HG02642 (cell line): ENCODE measurements around the gene PYGM.

Experiments
- ATAC-seq: cut with Tn5 transposase; IDR thresholded peaks from one replicate; pipeline ENCODE4 v1.9.1; 2021; ENCODE audit warnings: mild to moderate bottlenecking; ENCODE audit not compliant: unreplicated experiment, poor library complexity

Gene PYGM

GRCh38 chr11:64720640-64721358 is 39.0 kb downstream of the PYGM start:
- no peak for ATAC-seq

DNA sequence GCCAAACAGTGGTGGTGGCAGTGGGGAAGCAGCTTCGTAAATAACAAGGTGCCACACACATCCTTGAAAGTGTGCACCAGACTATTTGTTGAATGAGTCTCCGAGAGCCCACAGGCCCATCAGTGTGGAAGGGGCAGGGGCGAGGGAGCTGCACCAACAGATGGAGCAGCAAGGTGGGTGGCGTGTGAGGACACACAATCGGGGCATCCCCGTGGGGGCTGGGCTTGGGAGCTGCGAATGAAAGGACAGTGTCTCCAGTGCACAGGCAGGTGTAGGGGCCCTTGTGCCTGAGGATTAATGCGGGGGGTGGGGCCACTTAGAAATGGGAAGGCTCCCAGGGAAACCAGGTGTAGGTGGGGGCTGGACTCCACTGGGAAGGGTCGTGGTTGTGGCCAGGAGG is 39.6 kb downstream of the PYGM start:
- no peak for ATAC-seq

DNA sequence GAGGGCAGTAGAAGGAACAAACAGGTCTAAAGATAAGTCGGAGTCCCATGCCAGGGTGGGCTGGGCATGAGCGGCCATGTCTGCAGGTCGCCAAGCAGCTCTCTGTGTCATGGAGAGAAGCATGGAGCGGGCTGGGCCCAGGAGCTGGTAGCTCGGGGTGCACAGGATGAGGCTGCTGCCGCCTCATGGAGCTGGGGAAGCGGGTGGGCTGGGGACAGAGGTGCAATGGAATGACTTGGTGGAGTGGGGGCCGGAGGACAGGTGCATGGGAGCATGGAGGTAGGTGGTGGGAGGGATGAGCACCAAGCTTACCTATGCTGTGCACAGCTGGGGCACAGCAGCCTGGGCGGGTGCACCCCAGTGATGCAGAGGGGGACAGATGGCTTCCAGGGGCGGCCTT is 40.4 kb downstream of the PYGM start:
- ATAC-seq, result no peak

DNA sequence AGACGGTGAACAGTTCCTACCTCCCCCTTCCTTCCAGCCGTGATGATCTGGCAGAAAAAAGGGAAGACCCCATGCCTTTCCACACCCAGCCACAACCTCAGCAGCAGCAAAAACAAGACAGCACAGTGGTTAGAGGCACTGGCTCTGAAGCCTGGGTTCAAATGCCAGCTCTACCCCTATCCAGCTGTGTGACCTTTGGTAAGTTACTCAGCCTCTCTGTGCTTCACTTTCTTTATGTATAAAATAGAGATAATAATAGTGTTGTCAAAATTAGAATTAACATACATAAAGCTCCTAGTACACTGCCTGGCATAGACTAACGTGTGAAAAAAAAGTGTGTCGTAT is 41.0 kb downstream of the PYGM start:
- no peak for ATAC-seq

DNA sequence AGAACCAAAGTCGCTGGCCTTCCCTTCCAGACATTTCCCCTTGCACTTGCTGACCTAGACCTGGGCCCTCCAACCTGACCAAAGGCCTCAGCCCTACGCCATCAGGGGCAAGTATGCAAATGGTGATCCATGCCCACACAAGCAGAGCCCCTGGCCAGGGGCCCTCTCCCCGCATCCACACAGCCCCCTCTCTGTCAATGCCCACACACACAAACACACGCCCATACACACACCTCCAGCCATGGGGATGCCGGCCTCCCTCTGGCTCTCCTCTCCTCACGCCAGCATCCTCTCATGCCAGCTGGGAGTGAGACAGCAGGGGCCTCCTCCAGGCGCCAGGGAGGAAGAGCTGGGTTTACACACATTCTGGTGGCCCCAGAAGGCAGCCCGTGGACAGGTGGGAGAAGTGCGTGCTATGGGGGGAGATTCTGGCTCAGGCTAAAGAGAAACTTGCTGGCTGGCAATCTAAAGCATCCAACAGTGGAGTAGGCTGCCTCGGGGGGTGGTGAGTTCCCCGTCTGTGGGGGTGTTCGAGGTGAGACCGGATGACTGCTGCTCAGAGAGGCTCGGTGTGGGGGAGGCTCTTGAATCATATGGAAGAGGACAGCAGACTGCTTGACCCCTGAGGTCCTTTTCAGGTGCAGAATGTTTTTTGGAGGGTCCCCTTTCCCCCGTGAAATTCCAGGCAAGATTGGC is 41.5 kb downstream of the PYGM start:
- no peak for ATAC-seq

GRCh38 chr11:64717268-64717578 is 42.6 kb downstream of the PYGM start:
- no peak for ATAC-seq

- no peak for ATAC-seq
Measured at GRCh38 chr11:64716473-64717267, 43.1 kb downstream of the PYGM start.

- no peak for ATAC-seq
Measured at GRCh38 chr11:64715756-64716472, 43.9 kb downstream of the PYGM start.

GRCh38 chr11:64715110-64715509 is 44.7 kb downstream of the PYGM start:
- no peak for ATAC-seq

GRCh38 chr11:64714666-64715065 is 45.1 kb downstream of the PYGM start:
- ATAC-seq, result no peak

- ATAC-seq, result no peak
Measured at GRCh38 chr11:64713781-64714363, 45.9 kb downstream of the PYGM start.

DNA sequence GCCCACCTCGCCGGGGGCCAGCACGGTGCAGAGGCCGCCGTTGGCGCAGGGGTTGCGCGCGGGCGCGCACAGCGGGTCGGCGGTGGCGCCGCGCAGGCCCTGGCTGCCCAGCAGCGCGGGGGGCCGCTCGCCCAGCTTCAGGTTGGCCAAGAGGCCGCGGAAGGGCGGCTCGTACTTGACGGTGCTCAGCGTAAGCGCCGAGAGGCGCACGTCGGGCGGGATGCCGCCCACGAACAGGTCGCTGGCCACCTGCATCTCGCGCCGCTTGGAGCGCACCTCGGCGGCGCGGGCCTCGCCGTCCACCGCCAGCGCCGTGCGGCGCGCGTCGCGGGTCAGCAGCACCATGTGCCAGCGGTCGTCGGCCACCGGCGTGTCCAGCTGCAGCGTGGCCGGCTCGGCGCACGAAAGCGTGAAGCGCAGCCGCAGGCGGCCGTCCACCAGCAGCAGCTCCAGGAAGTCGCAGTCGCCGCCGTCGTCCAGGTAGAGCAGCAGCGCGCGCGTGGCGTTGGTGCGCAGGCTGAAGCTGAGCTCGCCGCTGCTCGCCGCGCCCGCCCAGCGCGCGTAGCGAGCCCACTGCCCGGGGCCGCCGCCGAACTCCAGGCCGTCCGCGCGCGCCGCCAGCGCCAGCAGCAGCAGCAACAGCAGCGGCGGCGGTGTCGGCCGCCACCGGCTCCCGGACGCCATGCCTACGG is 46.6 kb downstream of the PYGM start:
- no peak for ATAC-seq

- no peak for ATAC-seq
Measured at GRCh38 chr11:64712430-64713015, 47.3 kb downstream of the PYGM start.

DNA sequence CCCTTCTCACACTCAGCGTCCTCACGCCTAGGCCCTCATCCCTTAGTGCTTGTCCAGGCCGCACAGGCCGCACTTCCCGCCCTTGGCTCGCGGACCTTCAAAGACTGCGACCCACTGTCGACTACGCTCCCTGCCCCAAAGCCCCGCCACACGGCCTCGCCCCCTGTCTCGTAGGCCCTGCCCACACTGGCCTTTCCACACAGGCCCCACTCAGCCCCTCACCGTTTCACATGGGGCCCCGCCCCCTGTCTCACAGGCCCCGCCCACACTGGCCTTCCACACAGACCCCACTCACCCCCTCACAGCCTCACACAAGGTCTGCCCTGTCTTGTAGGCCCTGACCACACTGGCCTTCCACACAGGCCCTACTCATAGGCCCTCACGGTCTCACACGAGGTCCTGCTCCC is 47.8 kb downstream of the PYGM start:
- ATAC-seq, result no peak

DNA sequence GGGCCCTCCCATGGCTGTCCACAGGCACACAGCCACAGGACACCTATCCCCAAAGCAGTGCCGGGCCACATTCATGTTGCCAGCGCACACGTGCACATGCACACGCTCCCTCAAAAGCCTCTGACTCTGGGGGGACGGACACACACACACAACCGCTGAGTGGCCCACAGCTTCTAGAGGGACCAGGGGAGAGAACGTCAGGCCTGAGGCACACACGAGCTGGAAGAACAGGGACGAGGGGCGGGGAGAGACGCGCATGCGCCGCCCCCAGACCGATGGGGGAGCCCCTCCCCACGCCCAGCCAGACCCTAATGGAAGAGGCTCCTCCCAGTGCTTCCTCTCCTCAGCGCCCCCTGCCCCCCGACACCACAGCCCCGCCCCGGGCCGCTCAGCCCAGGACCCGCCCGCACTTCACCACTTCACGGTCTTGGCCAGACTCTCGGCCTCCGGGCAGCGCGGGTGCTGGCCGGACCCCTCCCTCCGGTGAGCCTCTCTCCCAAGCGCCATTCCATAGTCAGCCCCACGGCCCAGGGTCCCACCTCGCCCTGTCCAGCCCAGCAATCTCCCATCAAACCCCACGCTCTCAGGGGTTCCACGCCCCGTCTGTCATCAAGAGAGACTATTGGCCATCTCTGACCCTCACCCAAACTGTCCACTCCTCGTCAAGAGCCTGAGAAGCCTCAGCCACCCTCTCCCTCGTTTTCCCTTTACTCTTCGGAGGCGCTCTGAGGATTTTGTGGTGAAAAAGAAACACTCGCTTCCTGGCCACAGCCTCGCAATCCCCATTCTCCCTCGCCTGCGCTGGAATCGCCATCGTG is 48.4 kb downstream of the PYGM start:
- ATAC-seq, result no peak

DNA sequence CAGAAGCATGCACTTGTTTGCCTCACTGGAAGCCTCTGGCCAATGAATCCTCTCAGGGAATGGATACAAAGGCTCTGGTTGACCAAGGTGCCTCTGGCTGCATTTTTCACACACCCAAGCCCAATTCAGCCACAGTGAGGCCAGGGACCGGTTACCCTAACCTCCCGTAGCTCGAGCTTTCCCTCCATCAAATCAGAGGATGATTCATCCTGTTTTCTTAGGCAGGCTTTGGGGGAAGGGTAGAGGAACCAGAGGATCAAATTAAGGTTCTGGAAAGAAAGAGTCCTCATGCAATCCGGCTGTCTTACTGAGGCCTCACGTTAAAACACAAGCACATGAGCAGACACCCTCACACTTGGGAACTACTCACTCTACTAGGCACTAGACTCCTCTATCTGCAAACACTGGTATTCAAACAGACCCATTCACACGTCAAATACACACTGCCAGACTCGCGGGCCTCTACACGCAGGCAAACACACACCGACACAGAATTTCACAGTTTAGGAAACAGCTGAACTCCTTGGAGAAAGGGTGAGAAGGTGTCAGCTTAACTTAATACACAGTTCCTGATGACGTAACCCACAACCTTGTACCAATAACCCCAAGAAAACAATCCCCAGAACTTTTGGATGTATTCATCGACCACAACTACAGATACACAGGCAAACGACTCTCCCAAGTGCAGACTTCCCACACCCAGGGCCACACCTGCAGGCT is 49.2 kb downstream of the PYGM start:
- no peak for ATAC-seq

DNA sequence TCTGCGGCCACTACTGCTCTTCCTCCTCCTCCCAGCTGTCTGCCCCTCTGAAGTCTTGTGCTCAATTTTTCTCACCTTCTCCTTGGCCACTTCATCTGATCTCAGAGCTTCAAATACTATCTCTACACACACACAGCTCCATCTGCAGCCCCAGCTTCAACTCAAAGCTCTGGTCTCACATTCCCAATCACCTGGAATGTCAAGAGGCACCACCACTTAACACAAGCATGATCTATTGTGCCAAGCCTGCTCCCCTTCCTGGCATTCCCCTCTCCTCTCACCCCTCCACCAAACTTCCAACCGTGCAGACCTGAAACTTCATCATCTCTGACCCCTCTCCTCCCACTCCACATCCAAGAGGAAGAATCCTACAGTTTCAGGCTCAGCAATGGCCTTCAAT is 54.3 kb downstream of the PYGM start:
- ATAC-seq, result no peak

GRCh38 chr11:64703048-64703447 is 56.7 kb downstream of the PYGM start:
- no peak for ATAC-seq
